HG02884 (cell line): Measurements from ENCODE around the gene OR10H5.
"Not testable (repeated sequence)": the region's sequence is repeated elsewhere in the genome, so short reads cannot be mapped to it uniquely, and the experiment has no call there.

ENCODE experiments used
- ATAC-seq: cut with Tn5 transposase; IDR thresholded peaks from one replicate; pipeline ENCODE4 v1.9.1; 2021; ENCODE audit warnings: mild to moderate bottlenecking, moderate library complexity; ENCODE audit not compliant: unreplicated experiment

Gene OR10H5

GRCh38 chr19:15811476-15811875, 24.0 kb downstream of the OR10H5 start:
- ATAC-seq: no peak

DNA sequence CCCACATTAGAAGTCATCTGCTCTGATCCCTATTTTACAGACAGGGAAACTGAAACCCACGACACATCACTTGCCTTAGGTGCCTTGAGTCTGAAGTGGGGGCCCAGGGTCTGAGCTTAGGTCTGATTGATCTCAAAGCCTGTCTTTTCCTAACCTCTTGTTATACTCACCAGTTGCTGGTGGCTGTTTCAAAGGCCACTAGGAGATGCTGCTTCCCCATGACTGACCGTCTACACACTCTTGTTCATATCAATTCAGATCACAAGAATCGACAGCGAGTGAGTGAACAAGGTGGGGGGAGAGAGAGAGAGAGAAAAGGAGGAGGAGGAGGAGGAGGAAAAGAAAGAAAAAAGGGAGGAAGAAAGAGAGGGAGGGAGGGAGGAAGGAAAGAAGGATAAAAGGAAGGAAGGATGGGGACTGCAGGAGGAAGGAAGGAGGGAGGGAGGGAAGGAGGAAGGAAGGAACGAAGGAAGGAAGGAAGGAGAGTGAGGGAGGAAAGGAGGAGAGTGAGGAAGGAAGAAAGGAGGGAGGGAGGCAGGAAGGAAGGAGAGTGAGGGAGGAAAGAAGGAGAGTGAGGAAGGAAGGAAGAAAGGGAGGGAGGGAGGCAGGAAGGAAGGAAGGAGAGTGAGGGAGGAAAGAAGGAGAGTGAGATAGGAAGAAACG, 24.7 kb downstream of the OR10H5 start:
- ATAC-seq: no peak

- ATAC-seq: no peak
Observed at GRCh38 chr19:15813916-15814315, 26.5 kb downstream of the OR10H5 start.

DNA sequence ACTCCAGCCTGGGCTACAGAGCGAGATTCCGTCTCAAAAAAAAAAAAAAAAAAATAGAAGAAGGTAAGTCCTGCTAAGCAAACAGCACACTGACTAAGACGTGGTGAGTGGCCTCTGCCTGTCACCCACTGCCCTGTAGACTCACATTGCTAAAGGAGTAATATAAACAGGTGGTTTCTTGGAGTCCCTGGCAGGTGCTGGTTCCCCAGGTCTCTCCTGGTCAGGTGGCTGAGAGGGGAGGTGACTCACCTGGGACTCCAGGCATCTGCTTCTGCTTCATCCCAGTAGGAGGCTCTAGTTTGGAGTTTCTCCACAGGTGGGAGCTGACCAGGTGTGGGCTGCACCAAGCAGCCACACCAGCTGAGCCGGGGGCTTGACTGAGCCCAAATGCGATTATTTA, 27.8 kb downstream of the OR10H5 start, which contains the start of gene OR10H1:
OR10H1 (minus strand) TSS at position 359 of the 400 bp plus-strand sequence. CDS start 7,627 bp downstream, outside the sequence.
- no peak for ATAC-seq

- ATAC-seq: no peak
Observed at GRCh38 chr19:15820646-15821045, 33.2 kb downstream of the OR10H5 start.

GRCh38 chr19:15825753-15826152, 38.3 kb downstream of the OR10H5 start:
- no peak for ATAC-seq

- ATAC-seq: no peak
Observed at GRCh38 chr19:15828121-15828610, 40.7 kb downstream of the OR10H5 start.

- not testable (repeated sequence) for ATAC-seq
Observed at GRCh38 chr19:15828611-15829305, 41.3 kb downstream of the OR10H5 start.

DNA sequence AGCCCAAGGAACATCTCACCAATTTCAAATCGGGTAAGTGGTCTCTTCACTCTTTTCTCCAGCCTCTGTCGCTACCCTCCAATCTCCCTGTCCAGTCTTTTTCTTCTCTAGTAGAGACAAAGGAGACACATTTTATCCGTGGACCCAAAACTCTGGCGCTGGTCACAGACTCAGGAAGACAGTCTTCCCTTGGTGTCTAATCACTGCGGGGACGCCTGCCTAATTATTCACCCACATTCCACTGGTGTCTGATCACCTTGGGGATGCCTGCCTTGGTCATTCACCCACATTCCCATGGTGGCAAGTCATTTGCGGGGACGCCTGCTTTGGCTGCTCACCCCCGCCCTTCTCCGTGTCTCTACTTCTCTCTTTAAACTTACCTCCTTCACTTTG, 41.8 kb downstream of the OR10H5 start:
- no peak for ATAC-seq

- no peak for ATAC-seq
Observed at GRCh38 chr19:15829786-15830185, 42.3 kb downstream of the OR10H5 start.

GRCh38 chr19:15831626-15832025, 44.2 kb downstream of the OR10H5 start:
- no peak for ATAC-seq

GRCh38 chr19:15834232-15834631, 46.8 kb downstream of the OR10H5 start:
- not testable (repeated sequence) for ATAC-seq

DNA sequence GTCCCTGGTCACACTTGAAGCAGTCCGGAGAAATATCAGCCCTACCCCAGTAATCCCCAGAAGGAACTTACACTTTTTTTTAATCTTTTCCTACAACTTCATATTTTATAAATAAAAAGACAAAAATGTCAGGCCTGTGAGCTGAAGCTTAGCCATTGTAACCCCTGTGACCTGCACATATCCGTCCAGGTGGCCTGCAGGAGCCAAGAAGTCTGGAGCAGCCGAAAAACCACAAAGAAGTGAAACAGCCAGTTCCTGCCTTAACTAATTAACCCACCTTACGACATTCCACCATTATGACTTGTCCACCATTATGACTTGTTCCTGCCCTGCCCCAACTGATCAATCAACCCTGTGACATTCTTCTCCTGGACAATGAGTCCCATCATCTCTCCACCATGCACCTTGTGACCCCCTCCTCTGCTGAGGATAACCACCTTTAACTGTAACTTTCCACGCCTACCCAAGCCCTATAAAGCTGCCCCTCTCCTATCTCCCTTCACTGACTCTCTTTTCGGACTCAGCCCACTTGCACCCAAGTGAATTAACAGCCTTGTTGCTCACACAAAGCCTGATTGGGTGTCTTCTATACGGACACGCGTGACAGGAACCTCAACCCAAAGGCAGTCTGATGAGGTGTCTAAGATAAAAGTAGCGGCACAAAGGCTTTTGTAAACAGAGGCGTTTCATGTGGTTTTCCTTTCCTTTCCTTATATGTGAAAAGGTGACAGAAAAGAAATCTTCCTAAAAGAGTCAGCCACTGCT, 48.3 kb downstream of the OR10H5 start:
- ATAC-seq: not testable (repeated sequence)

DNA sequence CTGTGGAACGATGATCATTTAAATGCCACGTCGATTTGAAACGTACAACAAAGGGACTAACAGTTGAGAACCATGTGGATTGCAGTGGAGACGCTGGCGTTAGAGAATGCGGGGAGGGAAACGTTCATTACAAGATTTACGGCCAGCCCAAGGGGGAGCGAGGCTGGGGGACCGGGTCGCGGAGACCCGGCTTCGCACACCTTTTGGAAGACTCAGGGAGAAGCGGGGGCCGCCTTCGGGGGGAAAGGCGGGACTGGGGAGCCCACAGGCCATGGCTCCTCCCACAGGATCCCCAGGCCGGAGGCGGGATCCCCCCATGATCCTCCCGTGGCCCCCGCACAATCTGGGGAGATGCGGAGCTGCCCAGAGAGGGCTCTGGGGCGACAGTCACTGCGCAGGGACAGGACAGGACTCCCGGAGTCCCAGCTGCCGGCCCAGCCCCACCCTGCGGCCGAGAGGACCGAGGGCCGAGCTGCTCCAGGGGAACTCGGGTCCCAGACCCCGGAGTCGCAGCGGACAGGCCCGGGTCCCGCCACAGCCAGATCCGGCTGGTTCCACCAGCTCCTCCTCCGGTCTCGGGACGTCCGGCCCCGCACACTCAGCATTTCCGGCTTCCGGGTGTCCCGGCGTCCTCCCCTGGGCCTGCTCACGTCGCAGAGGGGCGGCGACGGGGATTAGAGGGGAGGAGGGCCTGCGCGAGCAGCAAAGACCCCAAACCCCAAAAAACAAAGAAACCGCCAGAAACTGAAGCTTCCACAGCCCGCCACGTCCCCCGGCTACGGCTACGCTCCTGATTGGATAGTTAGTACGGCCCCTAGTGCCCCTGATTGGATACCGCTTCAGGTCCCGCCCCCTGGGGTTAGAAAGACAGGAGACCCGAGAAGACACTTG, 49.1 kb downstream of the OR10H5 start:
- peak; percentile 89 for ATAC-seq

- ATAC-seq: peak; percentile 7
Observed at GRCh38 chr19:15837221-15837731, 49.8 kb downstream of the OR10H5 start.

DNA sequence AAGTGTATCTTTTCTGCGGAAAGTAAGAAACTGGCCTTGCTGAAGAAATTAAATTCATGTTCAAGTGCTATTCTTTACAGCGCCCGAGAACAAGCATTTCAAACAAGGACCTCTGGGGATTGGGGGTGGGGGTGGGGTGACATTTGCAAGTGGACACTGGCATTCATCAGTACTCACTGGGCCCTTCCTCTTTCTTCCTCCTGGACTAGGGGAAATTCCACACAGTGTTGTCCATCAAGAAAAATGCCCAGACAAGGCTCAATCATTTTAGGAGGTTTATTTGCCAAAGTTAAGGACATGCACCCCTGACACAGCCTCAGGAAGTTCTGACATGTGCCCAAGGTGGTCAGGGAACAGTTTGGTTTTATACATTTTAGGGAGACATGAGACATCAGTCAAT, 50.9 kb downstream of the OR10H5 start:
- no peak for ATAC-seq

GRCh38 chr19:15839888-15840287, 52.4 kb downstream of the OR10H5 start:
- not testable (repeated sequence) for ATAC-seq

DNA sequence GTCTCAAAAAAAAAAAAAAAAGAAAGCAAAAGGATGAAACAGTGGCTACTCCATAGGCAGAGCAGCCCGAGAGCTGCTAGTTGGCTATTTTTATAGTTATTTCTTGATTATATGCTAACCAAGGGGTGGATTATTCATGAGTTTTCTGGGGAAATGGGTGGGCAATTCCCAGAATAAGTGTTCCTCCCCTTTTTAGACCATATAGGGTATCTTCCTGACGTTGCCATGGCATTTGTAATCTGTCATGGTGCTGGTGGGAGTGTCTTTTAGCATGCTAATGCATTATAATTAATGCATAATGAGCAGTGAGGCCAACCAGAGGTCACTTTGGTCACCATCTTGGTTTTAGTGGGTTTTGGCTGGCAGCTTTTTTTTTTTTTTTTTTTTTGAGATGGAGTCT, 53.4 kb downstream of the OR10H5 start:
- ATAC-seq: no peak

DNA sequence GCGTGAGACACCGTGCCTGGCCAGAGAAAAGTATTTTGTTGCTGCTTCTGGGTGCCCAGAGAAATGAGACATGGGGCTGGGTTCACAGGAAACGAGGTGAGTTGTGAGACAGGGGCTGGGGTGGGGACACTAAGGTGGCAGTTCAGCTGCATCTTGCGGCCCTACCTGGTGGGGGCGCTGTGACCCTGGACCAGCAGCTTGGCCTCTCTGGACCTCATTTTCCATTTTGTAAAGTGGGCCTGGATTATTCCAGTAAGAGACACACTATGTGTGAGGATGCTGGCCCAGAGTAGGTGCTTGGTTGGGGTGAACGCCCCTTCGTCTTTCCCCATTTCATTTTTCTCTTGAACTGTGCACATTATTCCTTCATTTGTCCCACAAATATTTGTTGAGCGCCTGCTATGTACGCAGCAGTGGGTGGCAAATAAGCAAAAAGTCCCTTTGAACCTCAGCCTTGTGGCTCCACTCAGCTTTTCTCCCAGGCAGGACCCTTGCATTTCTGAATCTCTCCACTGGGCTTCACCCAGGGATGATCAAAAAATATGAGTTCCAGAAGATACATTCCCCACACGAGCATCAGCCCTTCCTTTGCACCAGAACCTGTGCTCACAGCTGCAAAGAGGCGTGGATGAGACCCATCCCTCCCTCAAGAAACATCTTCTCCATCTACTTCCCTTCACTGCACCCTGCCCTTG, 54.6 kb downstream of the OR10H5 start:
- ATAC-seq: no peak
